C4-2B (cell line): ENCODE measurements around the gene GPR158.
A peak's percentile ranks its signal among the peaks of the same experiment; 100 is the strongest.

Source experiments
- CTCF ChIP-seq: fragments of 450-650 bp; conservative IDR thresholded peaks from 2 replicates; pipeline ENCODE4 v1.5.1; 2017; ENCODE audit warnings: mild to moderate bottlenecking
- ZFX ChIP-seq: fragments of 450-650 bp; IDR thresholded peaks from 2 replicates; pipeline ENCODE4 v1.6.1; 2017

- peak; percentile 37 for TF ChIP-seq CTCF
- TF ChIP-seq ZFX, result no peak
Measured at GRCh38 chr10:25555865-25556264, 381.1 kb downstream of the GPR158 start.
